GM12878 (cell line): Measurements from ENCODE around the gene SNX3. TPM values are rescaled to one million over a fixed set of nuclear protein-coding genes. Genes with fewer than 3 reads are reported as not detected.

Experiments
- ATAC-seq: fragments of 200-7000 bp; cut with Tn5 transposase; 3 replicates; pipeline ENCODE4 v1.9.1; 2020; ENCODE audit warnings: mild to moderate bottlenecking, moderate library complexity
- BruUV-seq: library from RNA; stranded (reverse); fragments of 400-500 nt; replicated peaks from 2 replicates; lab custom pipeline; 2021; lab: Mats Ljungman, UMichigan
- CTCF ChIA-PET: fragments of 300-600 bp; sonication (Branson Sonifier 250); formaldehyde crosslinking; extraction: SDS; loops from one replicate; lab custom pipeline; 2021; ENCODE audit warnings: inconsistent platforms; lab: Yijun Ruan, JAX
- POLR2A ChIA-PET: fragments of 350-600 bp; formaldehyde crosslinking; extraction: SDS; loops from one replicate; lab custom pipeline; 2021; ENCODE audit warnings: inconsistent platforms; lab: Charles Lee
- RAD21 ChIA-PET: fragments of 300-600 bp; sonication (Branson Sonifier 250); formaldehyde crosslinking; loops from one replicate; lab custom pipeline; 2023; ENCODE audit warnings: antibody characterized with exemption; ENCODE audit not compliant: unreplicated experiment; lab: Charles Lee
- SMC1A ChIA-PET: fragments of 300-600 bp; sonication (Branson Sonifier 250); formaldehyde crosslinking; loops from one replicate; lab custom pipeline; 2023; ENCODE audit not compliant: unreplicated experiment, uncharacterized antibody; lab: Charles Lee
- DNase-seq: peaks from one replicate; pipeline ENCODE4 v3.0.0-alpha.2; 2011; ENCODE audit warnings: low read depth, low spot score
- FAIRE-seq: peaks from 3 replicates; lab custom pipeline; 2011; peaks lifted over from hg19 to GRCh38; lab: Jason Lieb, UNC
- H2AFZ ChIP-seq: 2 replicates; pipeline ENCODE4 v1.6.0; 2011; ENCODE audit warnings: low read depth, low read length, control low read depth; ENCODE audit not compliant: control insufficient read depth
- H3K27ac ChIP-seq: 2 replicates; pipeline ENCODE4 v1.5.1; 2011; ENCODE audit warnings: control low read depth; ENCODE audit not compliant: control insufficient read depth, insufficient read depth
- H3K27me3 ChIP-seq, 2 experiments: replicated peaks in 1 of 2; 2 replicates each; pipeline versions ENCODE4 v1.6.0 to v1.6.1; 2011; ENCODE audit warnings: low read length in 1 of 2; ENCODE audit not compliant: control insufficient read depth in 2 of 2, insufficient read depth in 2 of 2
- H3K36me3 ChIP-seq, 2 experiments: 2 replicates each; pipeline ENCODE4 v1.5.1; 2011; ENCODE audit warnings: low read length in 1 of 2; ENCODE audit not compliant: control insufficient read depth in 2 of 2, insufficient read depth in 2 of 2
- H3K4me1 ChIP-seq: 2 replicates; pipeline ENCODE4 v1.6.1; 2011; ENCODE audit warnings: mild to moderate bottlenecking, low read length, moderate library complexity, mixed read lengths; ENCODE audit not compliant: control insufficient read depth, insufficient read depth
- H3K4me2 ChIP-seq: 2 replicates; pipeline ENCODE4 v1.6.0; 2011; ENCODE audit warnings: control low read depth; ENCODE audit not compliant: control insufficient read depth, insufficient read depth
- H3K4me3 ChIP-seq: fragments of 200-600 bp; sonication (generic); 2 replicates; pipeline ENCODE4 v1.5.1; 2016
- H3K79me2 ChIP-seq: 2 replicates; pipeline ENCODE4 v1.6.0; 2011; ENCODE audit warnings: low read length; ENCODE audit not compliant: control insufficient read depth, insufficient read depth
- H3K9ac ChIP-seq: 2 replicates; pipeline ENCODE4 v1.8.0; 2011; ENCODE audit warnings: low read length, control low read depth, mixed read lengths; ENCODE audit not compliant: control insufficient read depth, insufficient read depth
- H3K9me3 ChIP-seq: replicated peaks from 3 replicates; pipeline ENCODE4 v1.5.1; 2011; ENCODE audit warnings: mild to moderate bottlenecking, low read length; ENCODE audit not compliant: control insufficient read depth, insufficient read depth
- H4K20me1 ChIP-seq: 2 replicates; pipeline ENCODE4 v1.6.0; 2011; ENCODE audit not compliant: control insufficient read depth, insufficient read depth
- BHLHE40 ChIP-seq, 2 experiments: fragments of 450-650 bp in 1 of 2; IDR thresholded peaks; 2 replicates each; pipeline ENCODE4 v1.6.1; 2011 to 2017; ENCODE audit warnings: low read depth in 2 of 2, borderline replicate concordance in 1 of 2, improper control_type of control experiment in 1 of 2, low read length in 1 of 2, mild to moderate bottlenecking in 1 of 2
- CHD4 ChIP-seq: fragments of 200-600 bp; sonication (generic); IDR thresholded peaks from 2 replicates; pipeline ENCODE4 v1.6.1; 2016; ENCODE audit warnings: mild to moderate bottlenecking
- EZH2 ChIP-seq: IDR thresholded peaks from 2 replicates; pipeline ENCODE4 v1.6.1; 2012; ENCODE audit warnings: low read depth, mild to moderate bottlenecking, control low read depth, inconsistent platforms, low read length, borderline replicate concordance; ENCODE audit not compliant: control insufficient read depth
- GABPA ChIP-seq: IDR thresholded peaks from 2 replicates; pipeline ENCODE4 v1.6.1; 2014; ENCODE audit warnings: antibody characterized with exemption, low read depth, mild to moderate bottlenecking, inconsistent platforms
- MXI1 ChIP-seq: fragments of 150-350 bp; IDR thresholded peaks from 2 replicates; pipeline ENCODE4 v1.6.1; 2011; ENCODE audit warnings: low read depth, mild to moderate bottlenecking, inconsistent platforms, low read length, improper control_type of control experiment
- RAD51 ChIP-seq: fragments of 450-650 bp; IDR thresholded peaks from 2 replicates; pipeline ENCODE4 v1.6.1; 2016; ENCODE audit warnings: moderate library complexity, mild to moderate bottlenecking, inconsistent platforms
- ZZZ3 ChIP-seq: IDR thresholded peaks from 2 replicates; pipeline ENCODE4 v1.6.1; 2011; ENCODE audit warnings: low read depth; ENCODE audit not compliant: control insufficient read depth, insufficient read length
- WGBS: methylation state at CpG from one replicate; pipeline ENCODE4 v1.1.6; 2016; ENCODE audit warnings: low lambda C conversion rate; ENCODE audit not compliant: insufficient replicate concordance, insufficient coverage; ENCODE audit errors: missing lambda C conversion rate; 5-methylcytosine and 5-hydroxymethylcytosine counted together
- in situ Hi-C: fragments of 300-500 bp; cut with MboI; formaldehyde crosslinking; loops from 9 replicates; pipeline ENCODE4 v1.14.3; 2018; ENCODE audit warnings: mixed read lengths
- intact Hi-C: fragments of 100-400 bp; cut with micrococcal nuclease; formaldehyde crosslinking; loops from one replicate; pipeline ENCODE4 v1.14.2; 2022; ENCODE audit not compliant: unreplicated experiment
- polyA plus RNA-seq, 11 experiments: library from polyadenylated mRNA; depleted of rRNA in 4 of 11; unstranded in 6 of 11; stranded (reverse) in 5 of 11; fragments of >200 nt; fragmentation: Nextera tagmentation in 4 of 11; fragmentation: Illumina TruSeq in 1 of 11; extraction: Ambion mirVana in 4 of 11; extraction: Trizol in 1 of 11; gene quantifications; 1 replicate in 1 of 11; 2 replicates in 10 of 11; pipeline versions ENCODE4 v1.2.1 to v1.2.3, GENCODE V29; 2011 to 2016; ENCODE audit warnings: inconsistent platforms in 2 of 11, missing spikeins in 2 of 11, low read depth in 1 of 11
- total RNA-seq, 4 experiments: library from RNA; depleted of rRNA in 3 of 4; stranded (reverse); fragments of >200 nt in 3 of 4; fragmentation: Illumina TruSeq in 1 of 4; extraction: Trizol in 1 of 4; gene quantifications; 2 replicates each; pipeline versions ENCODE4 v1.2.1 to v1.2.3, GENCODE V29; 2013 to 2021
- TF ChIP-seq, protein P1 (sequence below): fragments of 450-650 bp; IDR thresholded peaks from 2 replicates; pipeline ENCODE4 v1.6.1; 2016; ENCODE audit warnings: mild to moderate bottlenecking

The SNX3 gene
- total and polyA plus RNA-seq, 10 of the 15 experiments (the other 5 are each of a cell fraction or from before 2014, with no cell fraction given) = 43.7 to 297 (median 95.6) TPM

DNA sequence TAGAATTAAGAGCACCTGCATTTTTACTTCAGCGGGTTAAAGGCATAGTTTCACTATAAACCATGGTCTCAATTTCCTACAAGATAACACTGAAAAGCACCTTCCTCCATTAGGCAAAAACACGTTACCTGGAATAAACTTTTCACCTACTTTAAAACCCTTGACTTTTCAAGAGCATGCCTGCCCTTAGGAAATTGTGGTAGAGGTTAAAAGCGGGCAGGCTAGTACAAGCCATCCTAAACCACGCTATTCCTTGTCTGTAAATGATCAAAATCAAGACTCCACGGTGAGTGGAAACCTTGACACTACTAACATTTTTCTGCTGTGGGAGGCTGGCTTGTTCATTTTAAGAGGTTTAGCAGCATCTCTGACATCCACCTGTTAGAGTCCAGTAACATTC lies 51.1 kb downstream of the SNX3 start:
- H3K9me3 ChIP-seq = no peaks in the 10 kb centered on the region
- no peak for ATAC-seq
- ChIA-PET RAD21 (no interaction called here), CTCF (no interaction called here), POLR2A (no interaction called here), SMC1A (no interaction called here)
- H3K79me2 ChIP-seq = no peaks in the 10 kb centered on the region
- no peaks in the 10 kb centered on the region for H3K4me1 ChIP-seq
- no peak overlapping the region for H3K4me3 ChIP-seq
- no TSS peak for BruUV-seq
- peaks cover 0 to 20% of the 10 kb centered on the region in 2 experiments; a peak in 3 of 4 replicates for H3K36me3 ChIP-seq
- no peak for DNase-seq
- H3K9ac ChIP-seq = no peak overlapping the region
- no peak for FAIRE-seq
- H3K4me2 ChIP-seq = no peak overlapping the region
- no peaks in the 10 kb centered on the region for H4K20me1 ChIP-seq
- no peaks in the 10 kb centered on the region for H3K27me3 ChIP-seq
- no peak overlapping the region for H3K27ac ChIP-seq
- 98% methylated on average over 5 of the region's 5 CpGs for WGBS
- TF ChIP-seq EZH2 = no peak
- TF ChIP-seq MXI1 = no peak
- no peak for TF ChIP-seq GABPA
- TF ChIP-seq, protein P1, sequence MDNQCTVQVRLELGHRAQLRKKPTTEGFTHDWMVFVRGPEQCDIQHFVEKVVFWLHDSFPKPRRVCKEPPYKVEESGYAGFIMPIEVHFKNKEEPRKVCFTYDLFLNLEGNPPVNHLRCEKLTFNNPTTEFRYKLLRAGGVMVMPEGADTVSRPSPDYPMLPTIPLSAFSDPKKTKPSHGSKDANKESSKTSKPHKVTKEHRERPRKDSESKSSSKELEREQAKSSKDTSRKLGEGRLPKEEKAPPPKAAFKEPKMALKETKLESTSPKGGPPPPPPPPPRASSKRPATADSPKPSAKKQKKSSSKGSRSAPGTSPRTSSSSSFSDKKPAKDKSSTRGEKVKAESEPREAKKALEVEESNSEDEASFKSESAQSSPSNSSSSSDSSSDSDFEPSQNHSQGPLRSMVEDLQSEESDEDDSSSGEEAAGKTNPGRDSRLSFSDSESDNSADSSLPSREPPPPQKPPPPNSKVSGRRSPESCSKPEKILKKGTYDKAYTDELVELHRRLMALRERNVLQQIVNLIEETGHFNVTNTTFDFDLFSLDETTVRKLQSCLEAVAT = no peak
- TF ChIP-seq ZZZ3 = no peak
- TF ChIP-seq RAD51 = no peak
- no peak for TF ChIP-seq BHLHE40 (IDR thresholded peaks at IDR 0.05; ENCODE audit: borderline replicate concordance in 1 of 2, low read depth in 2 of 2, low read length in 1 of 2)
- TF ChIP-seq CHD4 = no peak
- intact Hi-C loops (no loop called here), in situ Hi-C loops (no loop called here)
- no peak overlapping the region for H2AFZ ChIP-seq
